ENCODE results near the gene DAGLA.

The DAGLA gene

DNA sequence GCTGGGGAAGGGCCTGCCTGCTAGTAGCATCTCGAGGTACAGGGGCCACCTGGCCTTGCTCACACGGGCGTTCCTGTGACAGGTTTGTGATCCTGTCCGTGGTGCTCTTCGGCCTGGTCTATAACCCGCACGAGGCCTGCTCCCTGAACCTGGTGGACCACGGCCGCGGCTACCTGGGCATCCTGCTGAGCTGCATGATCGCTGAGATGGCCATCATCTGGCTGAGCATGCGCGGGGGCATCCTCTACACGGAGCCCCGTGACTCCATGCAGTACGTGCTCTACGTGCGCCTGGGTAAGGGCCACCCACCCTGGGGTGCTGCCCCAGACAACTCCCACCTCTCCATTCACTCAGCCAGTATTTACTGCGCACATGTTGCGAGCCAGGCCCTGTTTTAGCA, 40.4 kb downstream of the DAGLA start:
- no peak overlapping the region for H3K4me3 ChIP-seq (ENCODE audit: low read length)
- TF ChIP-seq, protein P1, sequence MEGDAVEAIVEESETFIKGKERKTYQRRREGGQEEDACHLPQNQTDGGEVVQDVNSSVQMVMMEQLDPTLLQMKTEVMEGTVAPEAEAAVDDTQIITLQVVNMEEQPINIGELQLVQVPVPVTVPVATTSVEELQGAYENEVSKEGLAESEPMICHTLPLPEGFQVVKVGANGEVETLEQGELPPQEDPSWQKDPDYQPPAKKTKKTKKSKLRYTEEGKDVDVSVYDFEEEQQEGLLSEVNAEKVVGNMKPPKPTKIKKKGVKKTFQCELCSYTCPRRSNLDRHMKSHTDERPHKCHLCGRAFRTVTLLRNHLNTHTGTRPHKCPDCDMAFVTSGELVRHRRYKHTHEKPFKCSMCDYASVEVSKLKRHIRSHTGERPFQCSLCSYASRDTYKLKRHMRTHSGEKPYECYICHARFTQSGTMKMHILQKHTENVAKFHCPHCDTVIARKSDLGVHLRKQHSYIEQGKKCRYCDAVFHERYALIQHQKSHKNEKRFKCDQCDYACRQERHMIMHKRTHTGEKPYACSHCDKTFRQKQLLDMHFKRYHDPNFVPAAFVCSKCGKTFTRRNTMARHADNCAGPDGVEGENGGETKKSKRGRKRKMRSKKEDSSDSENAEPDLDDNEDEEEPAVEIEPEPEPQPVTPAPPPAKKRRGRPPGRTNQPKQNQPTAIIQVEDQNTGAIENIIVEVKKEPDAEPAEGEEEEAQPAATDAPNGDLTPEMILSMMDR (conservative IDR thresholded peaks at IDR 0.05; ENCODE audit: low read depth, low read length): no peak
- no peak for DNase-seq (ENCODE audit: low read depth)

- TF ChIP-seq, protein P1 (conservative IDR thresholded peaks at IDR 0.05; ENCODE audit: low read depth, low read length): no peak
- no peak for DNase-seq (ENCODE audit: low read depth)
- no peak overlapping the region for H3K4me3 ChIP-seq (ENCODE audit: low read length)
Measured at GRCh38 chr11:61724437-61724836, 44.2 kb downstream of the DAGLA start.

- TF ChIP-seq, protein P1 (conservative IDR thresholded peaks at IDR 0.05; ENCODE audit: low read depth, low read length): no peak
- peak; percentile 71 for DNase-seq (ENCODE audit: low read depth)
- H3K4me3 ChIP-seq (ENCODE audit: low read length): no peak overlapping the region
Measured at GRCh38 chr11:61725781-61726231, 45.6 kb downstream of the DAGLA start.

DNA sequence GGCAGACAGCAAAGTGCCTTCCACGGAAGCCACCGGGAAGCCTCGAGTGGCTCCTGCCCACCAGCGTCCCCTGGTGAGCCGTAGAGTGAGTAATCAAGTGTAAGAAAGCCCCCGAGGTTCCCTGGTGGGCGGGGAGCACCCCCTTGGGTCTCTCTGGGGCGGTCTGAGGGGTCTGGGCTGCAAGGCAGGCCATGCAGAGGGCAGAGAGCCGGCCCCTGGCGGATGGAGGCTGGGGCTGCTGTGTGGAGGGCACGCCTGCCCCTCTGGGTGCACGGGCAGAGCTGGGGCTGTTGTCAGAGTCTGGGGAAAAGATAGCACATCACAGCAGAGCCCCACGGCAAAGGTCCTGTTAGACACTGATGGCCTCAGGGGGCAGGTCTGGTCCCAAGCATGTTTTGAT, 46.6 kb downstream of the DAGLA start:
- H3K4me3 ChIP-seq (ENCODE audit: low read length): no peak overlapping the region
- TF ChIP-seq, protein P1 (conservative IDR thresholded peaks at IDR 0.05; ENCODE audit: low read depth, low read length): no peak
- no peak for DNase-seq (ENCODE audit: low read depth)

DNA sequence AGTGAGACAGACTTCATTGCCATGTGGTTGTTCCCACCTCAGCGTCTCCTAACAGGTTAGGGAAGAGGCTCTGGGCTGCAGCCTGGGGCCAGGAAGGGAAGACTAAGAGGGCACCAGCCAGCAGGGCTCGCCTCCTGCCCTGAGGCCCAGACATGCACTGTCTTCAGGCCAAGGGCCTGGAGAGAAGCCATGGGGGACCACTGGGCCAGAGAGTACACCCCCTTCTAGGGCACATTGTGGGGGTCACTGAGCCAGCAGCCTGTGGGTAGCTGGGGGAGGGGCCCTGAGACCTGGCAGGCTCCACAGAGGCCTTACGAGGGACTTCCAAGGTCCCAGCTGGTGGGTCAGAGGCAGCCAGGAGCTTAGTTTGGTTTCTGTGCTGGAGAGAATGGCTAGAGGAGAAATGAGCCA, 47.2 kb downstream of the DAGLA start:
- TF ChIP-seq, protein P1 (conservative IDR thresholded peaks at IDR 0.05; ENCODE audit: low read depth, low read length): no peak
- H3K4me3 ChIP-seq (ENCODE audit: low read length): no peak overlapping the region
- no peak for DNase-seq (ENCODE audit: low read depth)

GRCh38 chr11:61728066-61728939, 48.1 kb downstream of the DAGLA start:
- H3K4me3 ChIP-seq (ENCODE audit: low read length): no peak overlapping the region
- TF ChIP-seq, protein P1 (conservative IDR thresholded peaks at IDR 0.05; ENCODE audit: low read depth, low read length): peak; percentile 32
- DNase-seq (ENCODE audit: low read depth): no peak

DNA sequence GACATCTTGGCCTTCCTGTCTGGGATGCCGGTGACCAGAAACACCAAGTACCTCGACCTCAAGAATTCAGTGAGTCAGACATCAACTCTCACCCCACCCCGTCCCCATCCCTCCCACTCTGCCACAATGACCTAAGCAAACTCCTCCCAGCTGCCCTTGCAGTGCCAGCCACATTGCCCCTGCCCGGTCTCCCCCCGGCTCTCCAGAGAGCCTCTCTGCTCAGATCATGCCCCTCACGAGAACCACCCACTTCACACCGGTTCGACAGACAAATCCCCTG, 48.7 kb downstream of the DAGLA start:
- no peak overlapping the region for H3K4me3 ChIP-seq (ENCODE audit: low read length)
- TF ChIP-seq, protein P1 (conservative IDR thresholded peaks at IDR 0.05; ENCODE audit: low read depth, low read length): no peak
- DNase-seq (ENCODE audit: low read depth): peak; percentile 81

Measured in retinal pigment epithelial cell (primary cell).